Middle frontal gyrus (tissue), 1 donor: ENCODE results near the gene NUCB2.
"Not testable (repeated sequence)": the region's sequence is repeated elsewhere in the genome, so short reads cannot be mapped to it uniquely, and the experiment has no call there.

ENCODE experiments used
- DNase-seq: peaks from one replicate; pipeline ENCODE4 v3.0.0-alpha.2; 2015; ENCODE audit warnings: low spot score; ENCODE audit errors: extremely low spot score

Gene NUCB2

GRCh38 chr11:17268500-17268899 lies 8.0 kb upstream of the NUCB2 start:
- not testable (repeated sequence) for DNase-seq

GRCh38 chr11:17268902-17269301 lies 7.6 kb upstream of the NUCB2 start:
- no peak for DNase-seq

GRCh38 chr11:17272801-17273200 lies 3.7 kb upstream of the NUCB2 start:
- no peak for DNase-seq

GRCh38 chr11:17273211-17273610 lies 3.3 kb upstream of the NUCB2 start:
- DNase-seq, result no peak

GRCh38 chr11:17273668-17274282 lies 2.8 kb upstream of the NUCB2 start:
- DNase-seq, result no peak

- no peak for DNase-seq
These were observed 921 bp upstream of the NUCB2 start for GRCh38 chr11:17275400-17276235.

- DNase-seq, result no peak
These were observed 565 bp downstream of the NUCB2 start for GRCh38 chr11:17277024-17277584.

GRCh38 chr11:17280494-17281127 lies 4.1 kb downstream of the NUCB2 start:
- DNase-seq, result no peak

- DNase-seq, result no peak
These were observed 9.8 kb downstream of the NUCB2 start for GRCh38 chr11:17286332-17286731.

GRCh38 chr11:17287058-17287457 lies 10.5 kb downstream of the NUCB2 start:
- no peak for DNase-seq

- no peak for DNase-seq
These were observed 15.2 kb downstream of the NUCB2 start for GRCh38 chr11:17291710-17292109.

GRCh38 chr11:17293311-17293710 lies 16.8 kb downstream of the NUCB2 start:
- DNase-seq, result no peak

GRCh38 chr11:17294033-17294432 lies 17.5 kb downstream of the NUCB2 start:
- DNase-seq, result no peak

GRCh38 chr11:17296852-17297559 lies 20.5 kb downstream of the NUCB2 start:
- DNase-seq, result no peak

GRCh38 chr11:17298302-17298701 lies 21.8 kb downstream of the NUCB2 start:
- DNase-seq, result no peak

GRCh38 chr11:17300372-17300771 lies 23.8 kb downstream of the NUCB2 start:
- no peak for DNase-seq

GRCh38 chr11:17313349-17314231 lies 37.1 kb downstream of the NUCB2 start:
- no peak for DNase-seq

- DNase-seq, result no peak
These were observed 37.7 kb downstream of the NUCB2 start for GRCh38 chr11:17314232-17314547.

GRCh38 chr11:17314904-17315426 lies 38.4 kb downstream of the NUCB2 start:
- DNase-seq, result no peak

GRCh38 chr11:17328871-17329494 lies 52.4 kb downstream of the NUCB2 start:
- no peak for DNase-seq
